WERI-Rb-1 (cell line): Measurements from ENCODE around the gene BSPRY.

ENCODE experiments used
- DNase-seq: peaks from one replicate; pipeline ENCODE4 v3.0.0-alpha.2; 2020
- H3K27ac ChIP-seq: fragments of 250-450 bp; sonication (Bioruptor Pico); 2 replicates; pipeline ENCODE4 v1.5.1; 2020; ENCODE audit warnings: mild to moderate bottlenecking, moderate library complexity
- H3K27me3 ChIP-seq: fragments of 250-450 bp; sonication (Bioruptor Pico); 2 replicates; pipeline ENCODE4 v1.5.1; 2021; ENCODE audit warnings: mild to moderate bottlenecking, low read depth, moderate library complexity; ENCODE audit not compliant: insufficient read depth, severe bottlenecking
- H3K36me3 ChIP-seq: fragments of 250-450 bp; sonication (Bioruptor Pico); 2 replicates; pipeline ENCODE4 v1.5.1; 2020; ENCODE audit warnings: mild to moderate bottlenecking, moderate library complexity
- H3K4me3 ChIP-seq: 2 replicates; pipeline ENCODE4 v1.5.1; 2011; ENCODE audit warnings: low read depth, mild to moderate bottlenecking, control low read depth, low read length
- H3K9me3 ChIP-seq: fragments of 250-450 bp; sonication (Bioruptor Pico); 2 replicates; pipeline ENCODE4 v1.5.1; 2021; ENCODE audit warnings: mild to moderate bottlenecking, moderate library complexity; ENCODE audit not compliant: severe bottlenecking
- CTCF ChIP-seq: IDR thresholded peaks from 2 replicates; pipeline ENCODE4 v1.5.1; 2011; ENCODE audit warnings: low read depth, mild to moderate bottlenecking, control low read depth, inconsistent platforms, low read length

BSPRY gene

GRCh38 chr9:113390192-113390960, 41.0 kb downstream of the BSPRY start:
- Histone ChIP-seq H3K36me3 (peaks cover 71% of the 10 kb centered on the region), H3K9me3 (no peaks in the 10 kb centered on the region), H3K27ac (no peak overlapping the region), H3K4me3 (no peak overlapping the region), H3K27me3 (no peaks in the 10 kb centered on the region)
- DNase-seq, result no peak
- no peak for TF ChIP-seq CTCF

GRCh38 chr9:113391917-113392316, 42.6 kb downstream of the BSPRY start:
- no peak for TF ChIP-seq CTCF
- no peak for DNase-seq
- Histone ChIP-seq H3K4me3 (no peak overlapping the region), H3K9me3 (no peaks in the 10 kb centered on the region), H3K36me3 (peaks cover 68% of the 10 kb centered on the region), H3K27me3 (no peaks in the 10 kb centered on the region), H3K27ac (no peak overlapping the region)

GRCh38 chr9:113393281-113393680, 43.9 kb downstream of the BSPRY start:
- no peaks in the 10 kb centered on the region for H3K27me3 ChIP-seq
- no peaks in the 10 kb centered on the region for H3K9me3 ChIP-seq
- no peak for DNase-seq
- no peak overlapping the region for H3K4me3 ChIP-seq
- peaks cover 60% of the 10 kb centered on the region for H3K36me3 ChIP-seq
- TF ChIP-seq CTCF, result no peak
- H3K27ac ChIP-seq, result no peak overlapping the region

- TF ChIP-seq CTCF, result no peak
- Histone ChIP-seq H3K36me3 (peaks cover 41% of the 10 kb centered on the region), H3K27ac (no peak overlapping the region), H3K9me3 (no peaks in the 10 kb centered on the region), H3K27me3 (no peaks in the 10 kb centered on the region), H3K4me3 (no peak overlapping the region)
- DNase-seq, result no peak
Observed at GRCh38 chr9:113395000-113395861, 45.9 kb downstream of the BSPRY start.

- Histone ChIP-seq H3K36me3 (peaks cover 23% of the 10 kb centered on the region), H3K9me3 (no peaks in the 10 kb centered on the region), H3K4me3 (no peak overlapping the region), H3K27me3 (no peaks in the 10 kb centered on the region), H3K27ac (no peak overlapping the region)
- DNase-seq, result no peak
- no peak for TF ChIP-seq CTCF
Observed at GRCh38 chr9:113397203-113397631, 47.9 kb downstream of the BSPRY start.
